HL-60 (cell line): ENCODE results near the gene MAD1L1.

Experiments used
- CTCF ChIP-seq: IDR thresholded peaks from one replicate; pipeline ENCODE4 v1.5.1; 2011; ENCODE audit warnings: low read length, control low read depth, inconsistent platforms; ENCODE audit not compliant: insufficient read depth
- GABPA ChIP-seq: IDR thresholded peaks from 2 replicates; pipeline ENCODE4 v1.6.1; 2012; ENCODE audit warnings: low read depth
- POLR2AphosphoS5 ChIP-seq: IDR thresholded peaks from 2 replicates; pipeline ENCODE4 v1.6.1; 2012; ENCODE audit warnings: low read depth

GRCh38 chr7:2080477-2080876 lies 152.3 kb downstream of the MAD1L1 start:
- TF ChIP-seq CTCF, result no peak
- no peak for TF ChIP-seq GABPA
- no peak for TF ChIP-seq POLR2AphosphoS5
